AG09309 (cell line): Measurements from ENCODE around the gene GPR87.

Source experiments
- DNase-seq: peaks from one replicate; pipeline ENCODE4 v3.0.0-alpha.2; 2010; ENCODE audit warnings: low read depth
- H3K4me3 ChIP-seq: 2 replicates; pipeline ENCODE4 v1.5.1; 2011; ENCODE audit warnings: mild to moderate bottlenecking, low read depth, low read length, moderate library complexity; ENCODE audit not compliant: control insufficient read depth
- CTCF ChIP-seq: IDR thresholded peaks from 2 replicates; pipeline ENCODE4 v1.5.1; 2011; ENCODE audit warnings: mild to moderate bottlenecking, low read depth, low read length, inconsistent platforms; ENCODE audit not compliant: insufficient read depth, control insufficient read depth; ENCODE audit errors: missing control alignments

Gene GPR87

DNA sequence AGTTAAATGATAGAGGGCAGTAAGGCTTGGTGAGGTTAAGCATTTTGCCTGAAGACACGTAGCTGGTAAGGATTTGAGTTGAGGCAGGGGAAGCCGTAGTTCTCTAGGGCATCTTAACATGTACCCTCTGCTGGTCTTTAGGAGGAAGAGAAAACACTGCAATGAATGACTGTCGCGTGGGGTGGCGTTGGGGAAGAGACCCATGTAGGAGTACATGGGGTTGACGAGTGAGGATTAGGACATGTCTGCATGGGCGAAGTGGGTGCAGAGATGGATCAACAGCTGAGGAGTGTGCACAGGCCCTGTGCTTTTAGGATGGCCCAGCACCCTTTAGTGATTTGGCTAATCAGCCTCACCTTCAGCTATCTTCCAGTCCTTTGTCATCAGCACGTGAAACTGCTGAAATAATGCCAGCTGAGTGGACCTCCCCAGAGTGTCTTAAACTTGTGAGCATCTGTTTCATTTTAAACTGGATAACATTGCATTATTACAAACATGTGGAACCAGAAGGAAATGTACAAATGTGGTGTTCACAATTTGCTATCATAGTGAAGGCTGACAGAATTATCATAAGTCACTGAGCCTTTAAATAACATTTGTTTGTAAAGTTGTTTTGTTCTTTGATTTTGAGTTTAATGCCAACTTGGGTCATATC is 53.6 kb downstream of the GPR87 start:
- no peak for DNase-seq
- no peak for TF ChIP-seq CTCF
- H3K4me3 ChIP-seq = no peak overlapping the region

- no peak for DNase-seq
- no peak overlapping the region for H3K4me3 ChIP-seq
- no peak for TF ChIP-seq CTCF
Measured at GRCh38 chr3:151259664-151260063, 57.0 kb downstream of the GPR87 start.

DNA sequence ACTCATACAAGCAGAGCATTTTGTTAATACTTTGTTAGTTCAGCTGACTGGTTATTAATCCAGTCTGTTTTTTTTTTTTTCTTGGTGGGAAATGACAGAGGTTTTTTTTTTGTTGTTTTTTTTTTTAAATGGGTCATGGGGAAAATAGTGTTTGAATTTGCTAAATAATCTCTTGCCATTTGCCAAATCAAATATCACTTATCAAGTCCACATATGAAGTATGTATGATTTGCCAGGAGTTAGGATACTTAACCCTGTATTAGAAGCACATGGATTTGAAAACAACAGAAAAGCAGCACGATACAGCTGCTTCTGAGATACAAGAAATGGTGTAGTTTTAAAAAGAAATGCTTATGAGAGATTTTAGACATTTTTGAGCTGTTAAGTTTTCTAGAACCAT is 59.9 kb downstream of the GPR87 start:
- no peak for DNase-seq
- TF ChIP-seq CTCF = no peak
- H3K4me3 ChIP-seq = no peak overlapping the region

DNA sequence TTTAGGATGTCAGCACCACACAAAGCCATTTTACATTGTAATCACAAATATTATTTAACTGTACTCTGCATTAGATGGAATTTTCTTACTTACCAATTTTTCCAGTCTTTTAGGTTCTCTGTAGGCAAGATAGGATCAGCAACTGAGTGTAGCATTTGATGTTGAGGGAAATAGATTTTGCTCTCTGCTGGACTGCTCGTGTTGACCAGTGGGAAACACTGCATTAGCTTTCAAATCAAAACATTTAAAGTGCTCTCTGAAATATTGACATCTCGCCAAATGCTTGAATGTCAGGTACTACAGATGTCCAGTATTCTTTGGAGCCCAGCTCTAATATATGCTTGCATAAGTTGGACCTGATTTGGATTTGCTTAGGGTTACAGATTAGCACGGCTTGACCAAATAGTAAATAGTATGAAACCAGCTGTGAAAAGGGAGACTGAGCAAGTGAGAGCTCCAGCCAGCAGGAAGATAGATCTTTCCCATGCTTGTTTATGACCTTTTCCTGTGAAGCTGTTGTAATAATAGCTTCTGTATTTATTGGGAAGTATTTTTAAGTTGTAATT is 67.8 kb downstream of the GPR87 start:
- H3K4me3 ChIP-seq = no peak overlapping the region
- no peak for TF ChIP-seq CTCF
- DNase-seq = no peak
